HepG2 (cell line): ENCODE measurements around the gene MTSS2. TPM values are rescaled to one million over a fixed set of nuclear protein-coding genes. Genes with fewer than 3 reads are reported as not detected.

Experiments
- ASH2L ChIP-seq: fragments of 300-600, 200-600 bp; sonication (generic); IDR thresholded peaks from 2 replicates; pipeline ENCODE4 v1.7.0; 2017; ENCODE audit warnings: low read depth, mild to moderate bottlenecking, moderate library complexity, mixed read lengths, low read length; ENCODE audit not compliant: insufficient read length
- GFI1 ChIP-seq: sonication (generic); formaldehyde crosslinking; IDR thresholded peaks from 2 replicates; pipeline ENCODE4 v1.5.0; 2020; ENCODE audit warnings: missing genetic modification reagents, mild to moderate bottlenecking, borderline replicate concordance
- GZF1 ChIP-seq: sonication (generic); formaldehyde crosslinking; IDR thresholded peaks from 2 replicates; pipeline ENCODE4 v1.5.1; 2020; ENCODE audit warnings: mild to moderate bottlenecking, missing genetic modification reagents
- HDAC1 ChIP-seq: sonication (generic); formaldehyde crosslinking; IDR thresholded peaks from 2 replicates; pipeline ENCODE4 v1.5.1; 2020; ENCODE audit warnings: mild to moderate bottlenecking, missing genetic modification reagents
- SPEN ChIP-seq: sonication (generic); formaldehyde crosslinking; IDR thresholded peaks from 2 replicates; pipeline ENCODE4 v1.5.1; 2020; ENCODE audit warnings: low read depth, mild to moderate bottlenecking, missing genetic modification reagents
- SRY ChIP-seq: sonication (generic); formaldehyde crosslinking; IDR thresholded peaks from 2 replicates; pipeline ENCODE4 v1.8.0; 2022; ENCODE audit warnings: mild to moderate bottlenecking, missing genetic modification reagents
- STAG1 ChIP-seq: sonication (generic); formaldehyde crosslinking; IDR thresholded peaks from 2 replicates; pipeline ENCODE4 v1.4.0; 2020; ENCODE audit warnings: missing genetic modification reagents
- TMF1 ChIP-seq: sonication (generic); formaldehyde crosslinking; IDR thresholded peaks from 2 replicates; pipeline ENCODE4 v1.8.1; 2022; ENCODE audit warnings: low read depth, missing genetic modification reagents
- TSC22D2 ChIP-seq: sonication (generic); formaldehyde crosslinking; IDR thresholded peaks from 2 replicates; pipeline ENCODE4 v1.5.1; 2020; ENCODE audit warnings: missing genetic modification reagents, mild to moderate bottlenecking, borderline replicate concordance
- ZNF484 ChIP-seq: sonication (generic); formaldehyde crosslinking; IDR thresholded peaks from 2 replicates; pipeline ENCODE4 v1.5.1; 2020; ENCODE audit warnings: mild to moderate bottlenecking, low read depth, missing genetic modification reagents, borderline replicate concordance
- ZNF558 ChIP-seq: sonication (generic); formaldehyde crosslinking; IDR thresholded peaks from 2 replicates; pipeline ENCODE4 v1.9.0; 2022; ENCODE audit warnings: mild to moderate bottlenecking, missing genetic modification reagents, borderline replicate concordance
- ZNF607 ChIP-seq: sonication (generic); formaldehyde crosslinking; IDR thresholded peaks from 2 replicates; pipeline ENCODE4 v1.5.1; 2020; ENCODE audit warnings: missing genetic modification reagents, mild to moderate bottlenecking, borderline replicate concordance
- ZNF678 ChIP-seq: sonication (generic); formaldehyde crosslinking; IDR thresholded peaks from 2 replicates; pipeline ENCODE4 v1.4.0; 2020; ENCODE audit warnings: mild to moderate bottlenecking, missing genetic modification reagents
- ZSCAN20 ChIP-seq: sonication (generic); formaldehyde crosslinking; IDR thresholded peaks from 2 replicates; pipeline ENCODE4 v1.4.0; 2020; ENCODE audit warnings: missing genetic modification reagents, mild to moderate bottlenecking, borderline replicate concordance
- polyA plus RNA-seq, 8 experiments: library from polyadenylated mRNA; depleted of rRNA in 3 of 8; stranded (reverse) in 7 of 8; unstranded in 1 of 8; fragments of >200 nt; fragmentation: Illumina TruSeq in 4 of 8; extraction: Trizol in 4 of 8; gene quantifications; 2 replicates each; pipeline versions ENCODE4 v1.2.1 to v1.2.3, GENCODE V29; 2011 to 2016; ENCODE audit warnings: low read depth in 4 of 8, missing spikeins in 1 of 8, mixed read lengths in 1 of 8; ENCODE audit not compliant: insufficient read depth in 1 of 8
- total RNA-seq, 5 experiments: library from RNA; depleted of rRNA; stranded (reverse); fragments of >200 nt; fragmentation: Illumina TruSeq; extraction: Trizol; gene quantifications; 2 replicates each; pipeline ENCODE4 v1.2.3, GENCODE V29; 2016; ENCODE audit warnings: low read depth in 1 of 5
- TF ChIP-seq, protein P1 (sequence below): sonication (generic); formaldehyde crosslinking; IDR thresholded peaks from 2 replicates; pipeline ENCODE4 v1.4.0; 2020; ENCODE audit warnings: missing genetic modification reagents
- TF ChIP-seq, protein P2 (sequence below): sonication (generic); formaldehyde crosslinking; IDR thresholded peaks from 2 replicates; pipeline ENCODE4 v1.5.0; 2020; ENCODE audit warnings: mild to moderate bottlenecking, missing genetic modification reagents
- TF ChIP-seq, protein P3 (sequence below): sonication (generic); formaldehyde crosslinking; conservative IDR thresholded peaks from 2 replicates; pipeline ENCODE4 v1.4.0; 2020; ENCODE audit warnings: missing genetic modification reagents
- TF ChIP-seq, protein P4 (sequence below): conservative IDR thresholded peaks from 2 replicates; pipeline ENCODE4 v1.6.1; 2018; ENCODE audit warnings: missing genetic modification reagents

The MTSS2 gene
- total and polyA plus RNA-seq, 2 of the 13 experiments (the other 11 are each of a cell fraction or from before 2014, with no cell fraction given), result 132 to 242 TPM

DNA sequence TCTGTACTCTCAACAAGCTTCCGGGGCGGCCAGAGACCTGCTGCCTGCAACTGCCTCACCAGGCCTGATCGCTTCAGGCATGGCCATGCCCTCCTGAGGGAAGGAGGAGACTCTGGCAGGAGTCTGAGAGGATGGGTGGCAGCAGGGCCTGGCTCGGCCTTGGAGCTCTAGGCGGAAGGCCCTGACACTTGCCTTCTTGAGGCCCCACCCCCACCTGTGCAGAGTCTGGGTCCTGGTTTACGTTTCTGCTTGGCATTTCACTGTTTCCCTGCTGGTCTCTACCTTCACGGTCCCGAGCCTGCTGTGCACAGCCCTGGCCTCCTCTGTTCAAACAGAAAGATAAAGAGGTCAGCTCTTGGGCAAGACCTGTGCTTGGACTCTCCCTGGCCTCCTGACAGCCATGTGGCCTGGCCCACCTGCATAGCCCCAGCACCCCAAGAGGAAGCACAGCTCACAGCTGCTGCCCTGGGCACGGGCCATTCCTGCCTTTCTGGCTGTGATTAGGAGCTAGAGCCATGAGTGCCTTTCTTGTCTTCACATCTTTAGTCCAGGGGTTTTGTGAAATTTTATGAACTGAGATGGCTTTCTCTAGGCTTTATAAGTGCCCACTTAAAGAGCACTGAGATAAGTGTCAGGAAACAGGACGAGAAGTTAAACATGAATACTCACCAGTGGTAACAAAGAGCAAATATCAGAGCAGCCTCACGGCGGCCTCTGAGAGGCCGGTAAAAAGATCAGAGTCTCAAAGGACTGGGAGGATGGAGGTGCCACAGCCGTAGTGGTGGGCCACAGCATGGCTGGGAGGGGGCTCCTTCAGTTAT is 25.6 kb upstream of the MTSS2 start (continued):
- TF ChIP-seq SPEN (CRISPR knock-in tag) (peak; percentile 69; the same call in 1 of the 2 replicates), STAG1 (peak; percentile 44), TSC22D2 (CRISPR knock-in tag) (0 out of 2 replicates have a peak, but pooled peaks have one; percentile 78), ZSCAN20 (CRISPR knock-in tag) (0 out of 2 replicates have a peak, but pooled peaks have one; percentile 60), HDAC1 (peak; percentile 90), ZNF607 (CRISPR knock-in tag) (no peak), ZNF678 (CRISPR knock-in tag) (0 out of 2 replicates have a peak, but pooled peaks have one; percentile 32), ZNF558 (CRISPR knock-in tag) (no peak), TMF1 (CRISPR knock-in tag) (no peak), GFI1 (CRISPR knock-in tag) (peak; percentile 56; the same call in 1 of the 2 replicates), GZF1 (CRISPR knock-in tag) (no peak), ASH2L (peak; percentile 54), ZNF484 (CRISPR knock-in tag) (no peak), SRY (peak; percentile 86)
- TF ChIP-seq, protein P1, sequence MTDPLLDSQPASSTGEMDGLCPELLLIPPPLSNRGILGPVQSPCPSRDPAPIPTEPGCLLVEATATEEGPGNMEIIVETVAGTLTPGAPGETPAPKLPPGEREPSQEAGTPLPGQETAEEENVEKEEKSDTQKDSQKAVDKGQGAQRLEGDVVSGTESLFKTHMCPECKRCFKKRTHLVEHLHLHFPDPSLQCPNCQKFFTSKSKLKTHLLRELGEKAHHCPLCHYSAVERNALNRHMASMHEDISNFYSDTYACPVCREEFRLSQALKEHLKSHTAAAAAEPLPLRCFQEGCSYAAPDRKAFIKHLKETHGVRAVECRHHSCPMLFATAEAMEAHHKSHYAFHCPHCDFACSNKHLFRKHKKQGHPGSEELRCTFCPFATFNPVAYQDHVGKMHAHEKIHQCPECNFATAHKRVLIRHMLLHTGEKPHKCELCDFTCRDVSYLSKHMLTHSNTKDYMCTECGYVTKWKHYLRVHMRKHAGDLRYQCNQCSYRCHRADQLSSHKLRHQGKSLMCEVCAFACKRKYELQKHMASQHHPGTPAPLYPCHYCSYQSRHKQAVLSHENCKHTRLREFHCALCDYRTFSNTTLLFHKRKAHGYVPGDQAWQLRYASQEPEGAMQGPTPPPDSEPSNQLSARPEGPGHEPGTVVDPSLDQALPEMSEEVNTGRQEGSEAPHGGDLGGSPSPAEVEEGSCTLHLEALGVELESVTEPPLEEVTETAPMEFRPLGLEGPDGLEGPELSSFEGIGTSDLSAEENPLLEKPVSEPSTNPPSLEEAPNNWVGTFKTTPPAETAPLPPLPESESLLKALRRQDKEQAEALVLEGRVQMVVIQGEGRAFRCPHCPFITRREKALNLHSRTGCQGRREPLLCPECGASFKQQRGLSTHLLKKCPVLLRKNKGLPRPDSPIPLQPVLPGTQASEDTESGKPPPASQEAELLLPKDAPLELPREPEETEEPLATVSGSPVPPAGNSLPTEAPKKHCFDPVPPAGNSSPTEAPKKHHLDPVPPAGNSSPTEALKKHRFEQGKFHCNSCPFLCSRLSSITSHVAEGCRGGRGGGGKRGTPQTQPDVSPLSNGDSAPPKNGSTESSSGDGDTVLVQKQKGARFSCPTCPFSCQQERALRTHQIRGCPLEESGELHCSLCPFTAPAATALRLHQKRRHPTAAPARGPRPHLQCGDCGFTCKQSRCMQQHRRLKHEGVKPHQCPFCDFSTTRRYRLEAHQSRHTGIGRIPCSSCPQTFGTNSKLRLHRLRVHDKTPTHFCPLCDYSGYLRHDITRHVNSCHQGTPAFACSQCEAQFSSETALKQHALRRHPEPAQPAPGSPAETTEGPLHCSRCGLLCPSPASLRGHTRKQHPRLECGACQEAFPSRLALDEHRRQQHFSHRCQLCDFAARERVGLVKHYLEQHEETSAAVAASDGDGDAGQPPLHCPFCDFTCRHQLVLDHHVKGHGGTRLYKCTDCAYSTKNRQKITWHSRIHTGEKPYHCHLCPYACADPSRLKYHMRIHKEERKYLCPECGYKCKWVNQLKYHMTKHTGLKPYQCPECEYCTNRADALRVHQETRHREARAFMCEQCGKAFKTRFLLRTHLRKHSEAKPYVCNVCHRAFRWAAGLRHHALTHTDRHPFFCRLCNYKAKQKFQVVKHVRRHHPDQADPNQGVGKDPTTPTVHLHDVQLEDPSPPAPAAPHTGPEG, result peak; percentile 91
- TF ChIP-seq, protein P2, sequence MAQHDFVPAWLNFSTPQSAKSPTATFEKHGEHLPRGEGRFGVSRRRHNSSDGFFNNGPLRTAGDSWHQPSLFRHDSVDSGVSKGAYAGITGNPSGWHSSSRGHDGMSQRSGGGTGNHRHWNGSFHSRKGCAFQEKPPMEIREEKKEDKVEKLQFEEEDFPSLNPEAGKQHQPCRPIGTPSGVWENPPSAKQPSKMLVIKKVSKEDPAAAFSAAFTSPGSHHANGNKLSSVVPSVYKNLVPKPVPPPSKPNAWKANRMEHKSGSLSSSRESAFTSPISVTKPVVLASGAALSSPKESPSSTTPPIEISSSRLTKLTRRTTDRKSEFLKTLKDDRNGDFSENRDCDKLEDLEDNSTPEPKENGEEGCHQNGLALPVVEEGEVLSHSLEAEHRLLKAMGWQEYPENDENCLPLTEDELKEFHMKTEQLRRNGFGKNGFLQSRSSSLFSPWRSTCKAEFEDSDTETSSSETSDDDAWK (CRISPR knock-in tag), result no peak
- TF ChIP-seq, protein P3, sequence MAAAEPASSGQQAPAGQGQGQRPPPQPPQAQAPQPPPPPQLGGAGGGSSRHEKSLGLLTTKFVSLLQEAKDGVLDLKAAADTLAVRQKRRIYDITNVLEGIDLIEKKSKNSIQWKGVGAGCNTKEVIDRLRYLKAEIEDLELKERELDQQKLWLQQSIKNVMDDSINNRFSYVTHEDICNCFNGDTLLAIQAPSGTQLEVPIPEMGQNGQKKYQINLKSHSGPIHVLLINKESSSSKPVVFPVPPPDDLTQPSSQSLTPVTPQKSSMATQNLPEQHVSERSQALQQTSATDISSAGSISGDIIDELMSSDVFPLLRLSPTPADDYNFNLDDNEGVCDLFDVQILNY (CRISPR knock-in tag), result no peak
- TF ChIP-seq, protein P4, sequence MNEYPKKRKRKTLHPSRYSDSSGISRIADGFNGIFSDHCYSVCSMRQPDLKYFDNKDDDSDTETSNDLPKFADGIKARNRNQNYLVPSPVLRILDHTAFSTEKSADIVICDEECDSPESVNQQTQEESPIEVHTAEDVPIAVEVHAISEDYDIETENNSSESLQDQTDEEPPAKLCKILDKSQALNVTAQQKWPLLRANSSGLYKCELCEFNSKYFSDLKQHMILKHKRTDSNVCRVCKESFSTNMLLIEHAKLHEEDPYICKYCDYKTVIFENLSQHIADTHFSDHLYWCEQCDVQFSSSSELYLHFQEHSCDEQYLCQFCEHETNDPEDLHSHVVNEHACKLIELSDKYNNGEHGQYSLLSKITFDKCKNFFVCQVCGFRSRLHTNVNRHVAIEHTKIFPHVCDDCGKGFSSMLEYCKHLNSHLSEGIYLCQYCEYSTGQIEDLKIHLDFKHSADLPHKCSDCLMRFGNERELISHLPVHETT (CRISPR knock-in tag), result peak; percentile 73
